Fibroblast of lung (primary cell): Measurements from ENCODE around the gene EGR4. TPM values are rescaled to one million over a fixed set of nuclear protein-coding genes. Genes with fewer than 3 reads are reported as not detected.

Source experiments
- DNase-seq, 2 donors: peaks; one replicate each; pipeline versions ENCODE4 v3.0.0 to v3.0.0-alpha.2; 2010; ENCODE audit warnings: low read depth in 2 of 2
- H2AFZ ChIP-seq: 2 replicates; pipeline ENCODE4 v1.5.1; 2012; ENCODE audit warnings: low read length, control low read depth, inconsistent platforms
- H3K27ac ChIP-seq: 2 replicates; pipeline ENCODE4 v1.5.1; 2011; ENCODE audit warnings: low read length, control low read depth; ENCODE audit not compliant: insufficient read depth
- H3K27me3 ChIP-seq: 2 replicates; pipeline ENCODE4 v1.5.1; 2011; ENCODE audit warnings: mild to moderate bottlenecking, low read length; ENCODE audit not compliant: control insufficient read depth, insufficient read depth
- H3K36me3 ChIP-seq: 2 replicates; pipeline ENCODE4 v1.5.1; 2011; ENCODE audit warnings: low read length; ENCODE audit not compliant: control insufficient read depth, insufficient read depth
- H3K4me1 ChIP-seq: 2 replicates; pipeline ENCODE4 v1.5.1; 2011; ENCODE audit warnings: low read length; ENCODE audit not compliant: control insufficient read depth, insufficient read depth; ENCODE audit errors: extremely low read depth
- H3K4me2 ChIP-seq: 2 replicates; pipeline ENCODE4 v1.5.1; 2011; ENCODE audit warnings: low read length, control low read depth; ENCODE audit not compliant: insufficient read depth; ENCODE audit errors: extremely low read depth
- H3K4me3 ChIP-seq, 4 experiments: fragments of 200-600 bp in 1 of 4; sonication (generic) in 1 of 4; replicated peaks in 1 of 4; 2 replicates each; pipeline ENCODE4 v1.5.1; 2011 to 2016; ENCODE audit warnings: low read length in 4 of 4, low read depth in 3 of 4, mild to moderate bottlenecking in 3 of 4, control low read depth in 2 of 4, inconsistent platforms in 1 of 4, mixed read lengths in 1 of 4; ENCODE audit not compliant: insufficient read depth in 1 of 4; ENCODE audit errors: control extremely low read depth in 1 of 4
- H3K79me2 ChIP-seq: 2 replicates; pipeline ENCODE4 v1.5.1; 2012; ENCODE audit warnings: mild to moderate bottlenecking, low read length, inconsistent platforms; ENCODE audit not compliant: control insufficient read depth, insufficient read depth
- H3K9ac ChIP-seq: 2 replicates; pipeline ENCODE4 v1.5.1; 2011; ENCODE audit warnings: mild to moderate bottlenecking, low read length, control low read depth; ENCODE audit not compliant: insufficient read depth
- H3K9me3 ChIP-seq: 2 replicates; pipeline ENCODE4 v1.5.1; 2012; ENCODE audit warnings: low read depth, low read length; ENCODE audit not compliant: control insufficient read depth, insufficient read depth
- H4K20me1 ChIP-seq: 2 replicates; pipeline ENCODE4 v1.5.1; 2011; ENCODE audit warnings: low read length; ENCODE audit not compliant: control insufficient read depth, insufficient read depth; ENCODE audit errors: extremely low read depth
- CTCF ChIP-seq, 2 donors: IDR thresholded peaks in 1 of 2; conservative IDR thresholded peaks in 1 of 2; 1 replicate in 1 of 2; 2 replicates in 1 of 2; pipeline ENCODE4 v1.5.1; 2011 to 2012; ENCODE audit warnings: low read length in 2 of 2, control low read depth in 1 of 2, inconsistent platforms in 1 of 2, low read depth in 1 of 2, mild to moderate bottlenecking in 1 of 2
- EZH2 ChIP-seq: IDR thresholded peaks from 2 replicates; pipeline ENCODE4 v1.5.1; 2012; ENCODE audit warnings: low read length, control low read depth, mild to moderate bottlenecking; ENCODE audit errors: missing control alignments
- polyA plus RNA-seq, 2 donors: library from polyadenylated mRNA; depleted of rRNA in 1 of 2; stranded (reverse) in 1 of 2; unstranded in 1 of 2; fragments of >200 nt; gene quantifications; 2 replicates each; pipeline ENCODE4 v1.2.1, GENCODE V29; 2011 to 2012; ENCODE audit warnings: missing spikeins in 1 of 2
- total RNA-seq: library from RNA; depleted of rRNA; stranded (reverse); fragments of >200 nt; gene quantifications from 2 replicates; pipeline ENCODE4 v1.2.1, GENCODE V29; 2014

The EGR4 gene
- total and polyA plus RNA-seq, 2 donors (not counting 1 experiment from before 2014, with no cell fraction given): not detected

GRCh38 chr2:73314441-73314840 lies 21.1 kb upstream of the EGR4 start:
- no peak overlapping the region for H3K4me3 ChIP-seq
- H3K27ac ChIP-seq: no peak overlapping the region
- no peaks in the 10 kb centered on the region for H3K4me1 ChIP-seq
- H3K9ac ChIP-seq: no peak overlapping the region
- H4K20me1 ChIP-seq: no peaks in the 10 kb centered on the region
- no peaks in the 10 kb centered on the region for H3K9me3 ChIP-seq
- no peak for TF ChIP-seq EZH2
- no peak for TF ChIP-seq CTCF (conservative IDR thresholded peaks at IDR 0.05 in 1 of 2, IDR thresholded peaks at IDR 0.05 in 1 of 2; ENCODE audit: low read depth in 1 of 2, low read length in 2 of 2)
- H3K4me2 ChIP-seq: no peak overlapping the region
- H2AFZ ChIP-seq: no peak overlapping the region
- no peak for DNase-seq
- no peaks in the 10 kb centered on the region for H3K36me3 ChIP-seq
- peaks cover 7% of the 10 kb centered on the region for H3K27me3 ChIP-seq
- no peaks in the 10 kb centered on the region for H3K79me2 ChIP-seq

GRCh38 chr2:73307720-73308119 lies 14.4 kb upstream of the EGR4 start:
- TF ChIP-seq EZH2 (no peak), CTCF (conservative IDR thresholded peaks at IDR 0.05 in 1 of 2, IDR thresholded peaks at IDR 0.05 in 1 of 2; ENCODE audit: low read depth in 1 of 2, low read length in 2 of 2) (no peak)
- no peak overlapping the region for H3K4me2 ChIP-seq
- no peaks in the 10 kb centered on the region for H3K36me3 ChIP-seq
- no peaks in the 10 kb centered on the region for H3K9me3 ChIP-seq
- H3K4me1 ChIP-seq: no peaks in the 10 kb centered on the region
- no peaks in the 10 kb centered on the region for H4K20me1 ChIP-seq
- H3K9ac ChIP-seq: no peak overlapping the region
- DNase-seq: no peak
- no peak overlapping the region for H3K27ac ChIP-seq
- H3K4me3 ChIP-seq: no peak overlapping the region
- no peak overlapping the region for H2AFZ ChIP-seq
- H3K27me3 ChIP-seq: peaks cover 11% of the 10 kb centered on the region
- no peaks in the 10 kb centered on the region for H3K79me2 ChIP-seq

- H3K27ac ChIP-seq: no peak overlapping the region
- no peak for DNase-seq
- no peak overlapping the region for H3K4me3 ChIP-seq
- TF ChIP-seq CTCF (conservative IDR thresholded peaks at IDR 0.05 in 1 of 2, IDR thresholded peaks at IDR 0.05 in 1 of 2; ENCODE audit: low read depth in 1 of 2, low read length in 2 of 2) (no peak), EZH2 (no peak)
- H3K79me2 ChIP-seq: no peaks in the 10 kb centered on the region
- H3K4me1 ChIP-seq: no peaks in the 10 kb centered on the region
- H3K27me3 ChIP-seq: peaks cover 11% of the 10 kb centered on the region
- H3K36me3 ChIP-seq: no peaks in the 10 kb centered on the region
- H4K20me1 ChIP-seq: no peaks in the 10 kb centered on the region
- H3K9ac ChIP-seq: no peak overlapping the region
- no peak overlapping the region for H2AFZ ChIP-seq
- H3K9me3 ChIP-seq: no peaks in the 10 kb centered on the region
- H3K4me2 ChIP-seq: no peak overlapping the region
Measured at GRCh38 chr2:73301636-73302035, 8.3 kb upstream of the EGR4 start.
